Testis (tissue), 3 donors: Measurements from ENCODE around the gene TTC32. TPM values are rescaled to one million over a fixed set of nuclear protein-coding genes. Genes with fewer than 3 reads are reported as not detected.
A peak's percentile ranks its signal among the peaks of the same experiment; 100 is the strongest.

ENCODE experiments used
- DNase-seq: peaks from one replicate; pipeline ENCODE4 v3.0.0-alpha.2; 2019
- H3K27ac ChIP-seq, 2 donors: fragments of 200-600 bp; sonication (generic); one replicate each; pipeline ENCODE4 v1.5.1; 2019
- H3K27me3 ChIP-seq: fragments of 200-600 bp; sonication (generic); one replicate; pipeline ENCODE4 v1.5.1; 2019
- H3K36me3 ChIP-seq: fragments of 200-600 bp; sonication (generic); one replicate; pipeline ENCODE4 v1.5.1; 2017; ENCODE audit warnings: low read depth; ENCODE audit errors: missing control alignments
- H3K4me1 ChIP-seq: fragments of 200-600 bp; sonication (generic); one replicate; pipeline ENCODE4 v1.5.1; 2019
- H3K4me3 ChIP-seq, 2 donors: fragments of 200-600 bp; sonication (generic); one replicate each; pipeline ENCODE4 v1.5.1; 2017 to 2019
- H3K9me3 ChIP-seq: fragments of 200-600 bp; sonication (generic); one replicate; pipeline ENCODE4 v1.5.1; 2017
- POLR2A ChIP-seq: fragments of 450-650 bp; IDR thresholded peaks from one replicate; pipeline ENCODE4 v1.6.1; 2017; ENCODE audit warnings: antibody characterized with exemption, mild to moderate bottlenecking, moderate library complexity
- WGBS, 2 donors: methylation state at CpG; one replicate each; pipeline ENCODE4 v1.1.5; 2018; 5-methylcytosine and 5-hydroxymethylcytosine counted together
- intact Hi-C: fragments of 100-400 bp; cut with DNase I; formaldehyde crosslinking; loops from one replicate; pipeline ENCODE4 v1.15.1; 2023; ENCODE audit warnings: low total_unique reads
- polyA plus RNA-seq: library from polyadenylated mRNA; stranded (reverse); fragments of 350-450 nt; fragmentation: Illumina TruSeq; extraction: RNeasy Lipid Tissue Mini Kit (QIAGEN cat#74804); gene quantifications from one replicate; pipeline ENCODE4 v1.2.3, GENCODE V29; 2014; ENCODE audit warnings: low read depth, low replicate concordance; ENCODE audit not compliant: insufficient read depth
- total RNA-seq, 2 donors: library from RNA; depleted of rRNA; stranded (reverse); fragments of >200 nt; gene quantifications; one replicate each; pipeline ENCODE4 v1.2.3, GENCODE V29; 2016
- TF ChIP-seq, protein P1 (sequence below), 3 experiments: fragments of 450-650 bp in 2 of 3; fragments of 200-600 bp in 1 of 3; sonication (generic) in 1 of 3; IDR thresholded peaks; one replicate each; pipeline ENCODE4 v1.5.1; 2016 to 2019; ENCODE audit warnings: antibody characterized with exemption in 3 of 3, mild to moderate bottlenecking in 2 of 3, moderate library complexity in 1 of 3

TTC32 gene
- total and polyA plus RNA-seq, 3 donors from 2014 or later: 24.4 to 29.9 (median 25.6) TPM

DNA sequence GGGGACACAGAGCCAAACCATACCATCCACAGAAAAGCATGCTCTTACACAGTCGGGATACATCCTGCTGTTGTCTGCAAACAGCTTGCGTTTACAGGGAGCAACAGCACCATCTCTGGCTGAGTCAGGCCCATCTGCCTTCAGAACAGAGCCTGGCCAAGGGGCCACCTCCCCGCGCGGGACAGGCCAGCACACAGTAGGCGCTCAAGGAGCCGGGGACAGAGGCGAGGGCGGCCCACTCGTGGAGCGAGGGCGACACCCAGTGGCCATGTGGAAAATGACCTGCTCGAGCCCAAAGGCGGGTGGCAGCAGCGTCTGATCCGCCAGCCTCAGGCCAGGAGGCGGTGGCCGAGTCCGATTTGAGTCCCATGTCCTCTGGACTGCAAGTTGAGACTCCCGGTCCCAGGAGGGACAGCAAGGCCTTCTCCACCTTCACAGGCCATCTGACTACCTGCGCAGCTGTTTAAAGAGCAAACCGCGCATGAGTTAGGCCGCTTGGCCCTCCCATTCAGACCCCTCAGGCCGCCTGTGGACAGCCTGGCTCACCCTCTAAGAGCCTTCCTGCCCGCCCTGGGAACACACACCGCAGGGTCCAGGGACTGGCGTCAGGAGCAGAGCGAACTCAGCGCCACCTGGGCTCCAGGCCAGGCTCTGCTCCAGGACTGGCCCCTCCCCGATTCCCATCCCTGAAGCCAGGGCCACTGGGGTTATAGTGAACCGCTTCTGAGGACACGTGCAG lies 38.3 kb downstream of the TTC32 start:
- intact Hi-C loops: loop anchor here (10.0 kb wide), 2 partner anchors 499 to 819 kb away; no protein-coding TSS in a partner anchor
- no peaks in the 10 kb centered on the region for H3K9me3 ChIP-seq
- peak; percentile 83 for DNase-seq
- TF ChIP-seq, protein P1, sequence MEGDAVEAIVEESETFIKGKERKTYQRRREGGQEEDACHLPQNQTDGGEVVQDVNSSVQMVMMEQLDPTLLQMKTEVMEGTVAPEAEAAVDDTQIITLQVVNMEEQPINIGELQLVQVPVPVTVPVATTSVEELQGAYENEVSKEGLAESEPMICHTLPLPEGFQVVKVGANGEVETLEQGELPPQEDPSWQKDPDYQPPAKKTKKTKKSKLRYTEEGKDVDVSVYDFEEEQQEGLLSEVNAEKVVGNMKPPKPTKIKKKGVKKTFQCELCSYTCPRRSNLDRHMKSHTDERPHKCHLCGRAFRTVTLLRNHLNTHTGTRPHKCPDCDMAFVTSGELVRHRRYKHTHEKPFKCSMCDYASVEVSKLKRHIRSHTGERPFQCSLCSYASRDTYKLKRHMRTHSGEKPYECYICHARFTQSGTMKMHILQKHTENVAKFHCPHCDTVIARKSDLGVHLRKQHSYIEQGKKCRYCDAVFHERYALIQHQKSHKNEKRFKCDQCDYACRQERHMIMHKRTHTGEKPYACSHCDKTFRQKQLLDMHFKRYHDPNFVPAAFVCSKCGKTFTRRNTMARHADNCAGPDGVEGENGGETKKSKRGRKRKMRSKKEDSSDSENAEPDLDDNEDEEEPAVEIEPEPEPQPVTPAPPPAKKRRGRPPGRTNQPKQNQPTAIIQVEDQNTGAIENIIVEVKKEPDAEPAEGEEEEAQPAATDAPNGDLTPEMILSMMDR (IDR thresholded peaks at IDR 0.05): peak; percentile 75 to 93 (median 92)
- TF ChIP-seq POLR2A: no peak
- no peaks in the 10 kb centered on the region for H3K36me3 ChIP-seq
- peak overlapping the region in 1 of 2 donors; percentile 7 for H3K4me3 ChIP-seq
- no peak overlapping the region for H3K27ac ChIP-seq
- H3K4me1 ChIP-seq: peaks cover 6% of the 10 kb centered on the region
- no peaks in the 10 kb centered on the region for H3K27me3 ChIP-seq
- 11 to 14% methylated on average over 9 to 33 of the region's 33 CpGs for WGBS, 2 donors

DNA sequence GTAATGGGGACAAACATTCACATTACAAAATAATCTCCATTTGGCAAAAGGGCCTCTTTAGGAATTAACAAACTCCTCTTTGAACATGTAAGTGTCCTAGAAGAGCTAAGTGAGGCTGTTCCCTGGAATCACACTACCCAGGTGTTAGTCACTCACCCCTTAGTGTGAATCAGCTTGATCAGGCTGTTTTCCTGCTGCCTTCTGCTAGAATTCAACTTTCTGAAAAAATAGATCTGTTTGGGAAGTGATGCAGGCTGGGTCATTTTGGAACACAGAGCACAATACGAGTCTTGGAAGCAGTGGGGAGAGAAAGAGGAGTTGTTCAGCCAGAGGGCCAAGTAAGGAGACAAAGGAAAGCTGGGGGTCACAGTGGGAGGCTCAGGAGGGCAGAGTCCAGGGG lies 40.0 kb downstream of the TTC32 start:
- H3K36me3 ChIP-seq: no peaks in the 10 kb centered on the region
- 63 to 67% methylated on average over 1 of the region's 1 CpG for WGBS, 2 donors
- H3K27me3 ChIP-seq: no peaks in the 10 kb centered on the region
- DNase-seq: no peak
- no peak for TF ChIP-seq POLR2A
- TF ChIP-seq, protein P1 (IDR thresholded peaks at IDR 0.05): no peak
- no peak overlapping the region for H3K4me3 ChIP-seq
- H3K9me3 ChIP-seq: no peaks in the 10 kb centered on the region
- intact Hi-C loops: loop anchor here (10.0 kb wide), 2 partner anchors 497 to 817 kb away; no protein-coding TSS in a partner anchor
- peaks cover 4% of the 10 kb centered on the region for H3K4me1 ChIP-seq
- no peak overlapping the region for H3K27ac ChIP-seq

DNA sequence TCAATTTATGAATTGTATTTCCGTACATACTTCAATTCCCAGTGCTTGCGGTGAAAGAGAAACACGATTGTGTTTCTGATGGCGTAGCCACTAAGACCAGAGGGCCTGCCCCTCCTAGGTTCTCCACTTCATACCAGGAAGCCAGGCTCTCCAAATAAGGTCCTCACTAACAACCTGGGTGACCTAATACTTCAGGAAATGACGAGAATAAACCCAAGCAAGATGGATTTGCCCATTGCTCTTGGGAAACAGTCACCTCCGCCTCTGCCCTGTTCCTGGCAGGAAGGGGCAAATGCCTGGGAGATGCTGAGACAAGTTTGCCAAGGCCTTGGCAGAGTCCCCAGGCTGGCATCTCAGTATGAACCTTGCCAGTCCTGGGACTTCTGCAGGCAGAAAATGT lies 41.8 kb downstream of the TTC32 start:
- no peak overlapping the region for H3K4me3 ChIP-seq
- H3K36me3 ChIP-seq: no peaks in the 10 kb centered on the region
- no peaks in the 10 kb centered on the region for H3K9me3 ChIP-seq
- no peak for TF ChIP-seq POLR2A
- TF ChIP-seq, protein P1 (IDR thresholded peaks at IDR 0.05): no peak
- peaks cover 4% of the 10 kb centered on the region for H3K4me1 ChIP-seq
- no peak for DNase-seq
- no peaks in the 10 kb centered on the region for H3K27me3 ChIP-seq
- 85 to 90% methylated on average over 6 of the region's 6 CpGs for WGBS, 2 donors
- H3K27ac ChIP-seq: no peak overlapping the region
- intact Hi-C loops: loop anchor here (10.0 kb wide), 2 partner anchors 495 to 815 kb away; no protein-coding TSS in a partner anchor

DNA sequence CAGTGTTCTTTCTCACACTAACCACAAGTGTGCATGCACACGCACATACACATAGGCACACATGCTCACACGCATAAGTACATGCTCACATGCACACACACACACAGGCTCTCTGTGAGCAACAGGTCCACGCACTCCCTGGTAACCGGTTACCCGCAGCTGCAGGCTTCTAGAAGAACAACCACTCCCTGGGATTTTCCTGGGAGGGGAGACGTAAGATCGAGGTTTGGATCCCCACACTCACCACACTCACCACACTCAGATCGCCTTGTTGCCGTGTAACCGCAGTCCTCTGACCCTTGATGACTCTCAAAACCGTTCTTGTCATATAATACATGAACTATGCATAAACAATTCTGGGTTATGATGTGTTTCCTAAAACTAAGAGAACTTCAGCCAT lies 42.2 kb downstream of the TTC32 start:
- Histone ChIP-seq H3K27me3 (no peaks in the 10 kb centered on the region), H3K27ac (no peak overlapping the region), H3K4me3 (no peak overlapping the region), H3K36me3 (no peaks in the 10 kb centered on the region), H3K9me3 (no peaks in the 10 kb centered on the region), H3K4me1 (peaks cover 4% of the 10 kb centered on the region)
- TF ChIP-seq POLR2A: no peak
- TF ChIP-seq, protein P1 (IDR thresholded peaks at IDR 0.05): no peak
- no peak for DNase-seq
- WGBS, 2 donors: 95 to 96% methylated on average over 11 of the region's 11 CpGs
- intact Hi-C loops: no loop called here

DNA sequence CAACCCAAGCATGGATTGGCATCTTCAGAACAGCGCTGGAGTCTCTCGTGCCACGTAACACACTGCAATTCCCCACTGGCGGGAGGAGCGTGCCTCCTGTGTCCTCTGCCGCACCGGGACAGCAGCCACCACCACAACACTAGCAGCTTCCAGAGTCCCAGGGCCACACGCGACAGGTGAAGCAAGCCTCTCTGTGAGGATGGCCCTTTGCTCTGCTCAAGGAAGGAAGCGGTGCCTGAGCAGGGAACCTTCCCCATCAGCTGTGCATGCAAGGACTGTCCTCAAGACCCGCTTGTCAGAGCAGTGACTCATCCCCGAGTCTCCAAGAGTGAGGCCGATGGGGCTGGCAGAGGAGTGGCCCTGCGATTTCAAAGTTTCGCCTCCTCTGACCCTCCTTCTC lies 44.0 kb downstream of the TTC32 start:
- Histone ChIP-seq H3K9me3 (no peaks in the 10 kb centered on the region), H3K4me3 (no peak overlapping the region), H3K27me3 (no peaks in the 10 kb centered on the region), H3K36me3 (no peaks in the 10 kb centered on the region), H3K4me1 (no peaks in the 10 kb centered on the region), H3K27ac (no peak overlapping the region)
- WGBS, 2 donors: 85 to 94% methylated on average over 6 to 15 of the region's 15 CpGs
- intact Hi-C loops: no loop called here
- TF ChIP-seq, protein P1 (IDR thresholded peaks at IDR 0.05): no peak
- TF ChIP-seq POLR2A: no peak
- no peak for DNase-seq
